Osteoblast (primary cell): Measurements from ENCODE around the gene MYT1. TPM values are rescaled to one million over a fixed set of nuclear protein-coding genes. Genes with fewer than 3 reads are reported as not detected.

ENCODE experiments used
- DNase-seq: peaks from one replicate; pipeline ENCODE4 v3.0.0; 2011; ENCODE audit warnings: low spot score, mixed read lengths; ENCODE audit not compliant: insufficient read length; ENCODE audit errors: missing footprints
- H2AFZ ChIP-seq: 2 replicates; pipeline ENCODE4 v1.6.0; 2011; ENCODE audit warnings: mild to moderate bottlenecking, low read length
- H3K27ac ChIP-seq: 2 replicates; pipeline ENCODE4 v1.5.1; 2011; ENCODE audit warnings: mild to moderate bottlenecking, low read depth, low read length, moderate library complexity
- H3K27me3 ChIP-seq: 2 replicates; pipeline ENCODE4 v1.6.0; 2012; ENCODE audit warnings: mild to moderate bottlenecking, control low read depth, inconsistent platforms, low read length, moderate library complexity; ENCODE audit not compliant: insufficient read depth
- H3K36me3 ChIP-seq: 2 replicates; pipeline ENCODE4 v1.5.1; 2011; ENCODE audit warnings: mild to moderate bottlenecking, low read length, control low read depth, moderate library complexity; ENCODE audit not compliant: insufficient read depth
- H3K4me1 ChIP-seq: 2 replicates; pipeline ENCODE4 v1.5.1; 2011; ENCODE audit warnings: mild to moderate bottlenecking, low read length, control low read depth, moderate library complexity; ENCODE audit not compliant: insufficient read depth
- H3K4me2 ChIP-seq: 2 replicates; pipeline ENCODE4 v1.6.0; 2011; ENCODE audit warnings: mild to moderate bottlenecking, low read length; ENCODE audit not compliant: insufficient read depth
- H3K4me3 ChIP-seq: fragments of 200-600 bp; sonication (generic); 3 replicates; pipeline ENCODE4 v1.5.1; 2012; ENCODE audit warnings: mild to moderate bottlenecking, low read length, inconsistent platforms; ENCODE audit not compliant: insufficient read depth
- H3K79me2 ChIP-seq: 2 replicates; pipeline ENCODE4 v1.6.0; 2012; ENCODE audit warnings: mild to moderate bottlenecking, low read length, control low read depth, inconsistent platforms; ENCODE audit not compliant: insufficient read depth
- H3K9me3 ChIP-seq: 2 replicates; pipeline ENCODE4 v1.5.1; 2011; ENCODE audit warnings: low read depth, low read length, control low read depth
- H4K20me1 ChIP-seq: 2 replicates; pipeline ENCODE4 v1.6.0; 2012; ENCODE audit warnings: mild to moderate bottlenecking, low read length, control low read depth; ENCODE audit not compliant: insufficient read depth
- total RNA-seq: library from RNA; depleted of rRNA; stranded (reverse); fragments of >200 nt; gene quantifications from 2 replicates; pipeline ENCODE4 v1.2.3, GENCODE V29; 2012
- TF ChIP-seq, protein P1 (sequence below): IDR thresholded peaks from 2 replicates; pipeline ENCODE4 v1.5.1; 2011; ENCODE audit warnings: mild to moderate bottlenecking, low read depth, low read length, moderate library complexity; ENCODE audit errors: extremely low read depth

MYT1 gene
- total RNA-seq, 1 donor: not detected

DNA sequence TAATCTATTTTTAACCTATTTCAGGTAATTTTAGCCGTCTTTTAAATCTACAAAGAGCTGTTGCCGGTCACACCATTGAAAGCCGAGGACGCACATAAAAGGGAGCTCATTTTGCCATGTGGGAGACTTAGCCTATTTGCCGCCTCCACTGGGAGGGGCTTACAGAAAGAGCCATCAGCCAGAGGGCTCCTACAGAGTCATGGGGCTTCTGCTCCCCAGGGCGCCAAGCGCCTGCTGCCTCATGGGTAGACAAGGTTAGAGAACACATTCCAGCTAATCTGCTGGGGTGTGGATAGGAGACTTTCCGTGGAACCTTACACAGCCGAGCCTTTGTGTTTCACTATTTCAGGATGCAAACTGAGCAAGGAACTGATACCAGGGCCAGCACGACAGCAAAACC is 103.9 kb downstream of the MYT1 start:
- H3K4me2 ChIP-seq: no peak overlapping the region
- H2AFZ ChIP-seq: no peak overlapping the region
- no peak overlapping the region for H3K27ac ChIP-seq
- H3K9me3 ChIP-seq: no peaks in the 10 kb centered on the region
- H3K4me3 ChIP-seq: no peak overlapping the region
- no peaks in the 10 kb centered on the region for H3K4me1 ChIP-seq
- peaks cover 11% of the 10 kb centered on the region for H4K20me1 ChIP-seq
- H3K79me2 ChIP-seq: no peaks in the 10 kb centered on the region
- H3K27me3 ChIP-seq: no peaks in the 10 kb centered on the region
- TF ChIP-seq, protein P1, sequence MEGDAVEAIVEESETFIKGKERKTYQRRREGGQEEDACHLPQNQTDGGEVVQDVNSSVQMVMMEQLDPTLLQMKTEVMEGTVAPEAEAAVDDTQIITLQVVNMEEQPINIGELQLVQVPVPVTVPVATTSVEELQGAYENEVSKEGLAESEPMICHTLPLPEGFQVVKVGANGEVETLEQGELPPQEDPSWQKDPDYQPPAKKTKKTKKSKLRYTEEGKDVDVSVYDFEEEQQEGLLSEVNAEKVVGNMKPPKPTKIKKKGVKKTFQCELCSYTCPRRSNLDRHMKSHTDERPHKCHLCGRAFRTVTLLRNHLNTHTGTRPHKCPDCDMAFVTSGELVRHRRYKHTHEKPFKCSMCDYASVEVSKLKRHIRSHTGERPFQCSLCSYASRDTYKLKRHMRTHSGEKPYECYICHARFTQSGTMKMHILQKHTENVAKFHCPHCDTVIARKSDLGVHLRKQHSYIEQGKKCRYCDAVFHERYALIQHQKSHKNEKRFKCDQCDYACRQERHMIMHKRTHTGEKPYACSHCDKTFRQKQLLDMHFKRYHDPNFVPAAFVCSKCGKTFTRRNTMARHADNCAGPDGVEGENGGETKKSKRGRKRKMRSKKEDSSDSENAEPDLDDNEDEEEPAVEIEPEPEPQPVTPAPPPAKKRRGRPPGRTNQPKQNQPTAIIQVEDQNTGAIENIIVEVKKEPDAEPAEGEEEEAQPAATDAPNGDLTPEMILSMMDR: no peak
- peaks cover 4% of the 10 kb centered on the region for H3K36me3 ChIP-seq
- DNase-seq: no peak

DNA sequence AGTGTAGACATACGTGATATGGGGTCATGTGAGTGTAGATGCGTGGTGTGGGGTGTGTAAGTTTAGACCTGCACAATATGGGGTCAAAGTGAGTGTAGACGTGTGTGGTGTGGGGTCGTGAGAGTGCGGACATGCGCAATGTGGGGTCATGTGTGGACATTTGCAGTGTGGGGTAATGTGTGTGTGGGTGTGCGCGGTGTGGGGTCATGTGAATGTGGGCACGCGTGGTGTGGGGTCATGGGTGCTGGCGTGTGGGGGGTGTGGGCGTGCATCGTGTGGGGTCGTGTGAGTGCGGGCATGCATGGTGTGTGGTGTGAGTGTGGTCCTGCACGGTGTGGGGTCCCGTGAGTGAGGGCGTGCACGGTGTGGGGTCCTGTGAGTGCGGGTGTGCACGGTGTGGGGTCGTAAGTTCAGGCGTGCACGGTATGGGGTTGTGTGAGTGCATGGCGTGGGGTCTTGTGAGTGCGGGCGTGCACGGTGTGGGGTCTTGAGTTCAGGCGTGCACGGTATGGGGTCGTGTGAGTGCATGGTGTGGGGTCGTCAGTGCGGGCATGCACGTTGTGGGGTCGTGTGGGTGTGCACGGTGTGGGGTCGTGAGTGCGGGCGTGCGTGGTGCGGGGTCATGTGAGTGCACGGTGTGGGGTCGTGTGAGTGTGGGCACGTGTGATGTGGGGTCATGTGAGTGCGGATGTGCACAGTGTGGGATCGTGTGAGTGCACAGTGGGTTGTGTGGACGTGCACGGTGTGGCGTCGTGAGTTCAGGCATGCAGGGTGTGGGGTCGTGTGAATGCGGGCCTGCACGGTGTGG is 105.6 kb downstream of the MYT1 start:
- Histone ChIP-seq H3K4me2 (no peak overlapping the region), H3K79me2 (no peaks in the 10 kb centered on the region), H3K4me3 (no peak overlapping the region), H4K20me1 (peaks cover 11% of the 10 kb centered on the region), H2AFZ (no peak overlapping the region), H3K36me3 (peaks cover 9% of the 10 kb centered on the region), H3K27me3 (no peaks in the 10 kb centered on the region), H3K9me3 (no peaks in the 10 kb centered on the region), H3K27ac (no peak overlapping the region), H3K4me1 (no peaks in the 10 kb centered on the region)
- TF ChIP-seq, protein P1: no peak
- no peak for DNase-seq

DNA sequence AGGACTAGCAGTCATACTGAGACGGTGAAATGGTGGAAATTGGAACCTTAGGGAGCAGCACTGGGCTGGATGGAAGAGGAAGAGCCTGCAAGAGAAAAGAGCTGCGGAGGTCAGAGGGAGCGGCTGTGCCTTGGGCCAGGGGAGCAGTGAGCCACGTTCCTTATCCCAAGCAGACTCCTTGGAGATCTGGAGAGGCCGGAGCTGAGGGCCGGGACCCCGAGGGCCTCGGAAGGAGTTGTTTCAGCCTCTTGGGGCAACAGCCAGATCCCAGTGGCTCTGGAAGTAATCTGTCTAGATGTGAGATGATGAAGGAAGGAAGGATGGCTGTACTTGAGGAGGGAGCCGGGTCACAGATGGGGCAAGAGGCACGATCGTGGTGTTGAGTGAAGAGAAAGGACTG is 107.4 kb downstream of the MYT1 start:
- no peaks in the 10 kb centered on the region for H3K79me2 ChIP-seq
- H2AFZ ChIP-seq: no peak overlapping the region
- no peak for DNase-seq
- no peaks in the 10 kb centered on the region for H3K4me1 ChIP-seq
- H4K20me1 ChIP-seq: peaks cover 6% of the 10 kb centered on the region
- no peaks in the 10 kb centered on the region for H3K27me3 ChIP-seq
- no peak overlapping the region for H3K4me3 ChIP-seq
- H3K36me3 ChIP-seq: peaks cover 9% of the 10 kb centered on the region
- no peak overlapping the region for H3K27ac ChIP-seq
- H3K4me2 ChIP-seq: no peak overlapping the region
- no peaks in the 10 kb centered on the region for H3K9me3 ChIP-seq
- TF ChIP-seq, protein P1: no peak

DNA sequence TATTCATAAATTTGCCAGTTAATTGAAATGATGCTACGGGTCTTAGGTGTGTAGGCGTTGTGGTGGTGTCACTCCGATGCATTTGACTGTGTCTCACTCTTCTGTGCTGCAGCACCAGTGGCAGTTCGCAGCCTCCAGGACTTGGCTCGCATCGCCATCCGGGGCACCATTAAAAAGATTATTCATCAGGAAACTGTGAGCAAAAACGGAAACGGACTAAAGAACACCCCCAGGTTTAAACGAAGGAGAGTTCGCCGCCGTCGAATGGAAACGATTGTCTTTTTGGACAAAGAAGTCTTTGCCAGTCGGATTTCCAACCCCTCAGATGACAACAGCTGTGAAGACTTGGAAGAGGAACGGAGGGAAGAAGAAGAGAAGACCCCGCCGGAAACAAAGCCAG is 108.9 kb downstream of the MYT1 start:
- Histone ChIP-seq H3K27me3 (no peaks in the 10 kb centered on the region), H3K27ac (no peak overlapping the region), H2AFZ (no peak overlapping the region), H3K9me3 (no peaks in the 10 kb centered on the region), H3K4me2 (no peak overlapping the region), H3K36me3 (peaks cover 7% of the 10 kb centered on the region), H4K20me1 (peaks cover 6% of the 10 kb centered on the region), H3K79me2 (no peaks in the 10 kb centered on the region), H3K4me1 (no peaks in the 10 kb centered on the region), H3K4me3 (no peak overlapping the region)
- no peak for DNase-seq
- TF ChIP-seq, protein P1: no peak
